Ascending aorta (tissue), 2 donors: ENCODE data around the gene ELK4. TPM values are rescaled to one million over a fixed set of nuclear protein-coding genes. Genes with fewer than 3 reads are reported as not detected.

ENCODE experiments used
- DNase-seq, 2 donors: peaks; one replicate each; pipeline ENCODE4 v3.0.0-alpha.2; 2019; ENCODE audit warnings: low spot score in 2 of 2
- H3K27ac ChIP-seq, 2 donors: fragments of 200-600 bp; sonication (generic); one replicate each; pipeline ENCODE4 v1.5.1; 2016 to 2017; ENCODE audit warnings: mild to moderate bottlenecking in 1 of 2
- H3K27me3 ChIP-seq: fragments of 200-600 bp; sonication (generic); one replicate; pipeline ENCODE4 v1.5.1; 2017
- H3K36me3 ChIP-seq, 2 donors: fragments of 200-600 bp; sonication (generic); one replicate each; pipeline ENCODE4 v1.5.1; 2016
- H3K4me1 ChIP-seq, 2 donors: fragments of 200-600 bp; sonication (generic); one replicate each; pipeline ENCODE4 v1.5.1; 2016 to 2017; ENCODE audit warnings: mild to moderate bottlenecking in 1 of 2
- H3K4me3 ChIP-seq, 2 donors: fragments of 200-600 bp; sonication (generic); one replicate each; pipeline ENCODE4 v1.5.1; 2016 to 2017; ENCODE audit warnings: mild to moderate bottlenecking in 1 of 2
- H3K9me3 ChIP-seq, 2 donors: fragments of 200-600 bp; sonication (generic); one replicate each; pipeline ENCODE4 v1.5.1; 2016
- intact Hi-C: fragments of 100-400 bp; cut with DNase I; formaldehyde crosslinking; loops from one replicate; pipeline ENCODE4 v1.15.1; 2023
- total RNA-seq: library from RNA; depleted of rRNA; stranded (reverse); fragments of >200 nt; gene quantifications from one replicate; pipeline ENCODE4 v1.1.0, GENCODE V29; 2016
- TF ChIP-seq, protein P1 (sequence below), 3 experiments: fragments of 200-600 bp in 2 of 3; fragments of 450-650 bp in 1 of 3; sonication (generic) in 2 of 3; IDR thresholded peaks; one replicate each; pipeline ENCODE4 v1.5.1; 2016 to 2019; ENCODE audit warnings: antibody characterized with exemption in 3 of 3, mild to moderate bottlenecking in 1 of 3, moderate library complexity in 1 of 3

The ELK4 gene
- total RNA-seq, 1 donor from 2014 or later, result 23.7 TPM

DNA sequence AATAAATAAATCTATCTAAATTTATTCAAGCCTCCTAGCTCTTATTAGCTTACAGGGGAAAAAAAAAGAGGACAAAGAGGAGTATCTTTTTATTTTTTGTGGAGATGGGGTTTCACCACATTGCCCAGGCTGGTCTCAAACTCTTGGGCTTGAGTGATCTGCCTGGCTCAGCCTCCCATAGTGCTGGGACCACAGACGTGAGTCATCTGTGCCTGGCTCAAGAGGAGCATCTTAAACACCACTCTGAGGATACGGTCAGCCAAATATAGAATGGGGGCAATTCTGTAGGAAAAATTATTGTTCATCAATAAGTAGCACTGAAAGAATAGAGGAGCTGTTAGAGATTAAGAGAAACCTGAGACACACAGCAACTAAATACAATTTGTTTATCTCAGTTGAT is 24.4 kb upstream of the ELK4 start:
- Histone ChIP-seq H3K36me3 (no peaks in the 10 kb centered on the region), H3K4me1 (peaks cover 2 to 4% of the 10 kb centered on the region in 2 donors), H3K27ac (no peak overlapping the region), H3K9me3 (no peaks in the 10 kb centered on the region), H3K27me3 (no peaks in the 10 kb centered on the region), H3K4me3 (no peak overlapping the region)
- no peak for DNase-seq
- TF ChIP-seq, protein P1, sequence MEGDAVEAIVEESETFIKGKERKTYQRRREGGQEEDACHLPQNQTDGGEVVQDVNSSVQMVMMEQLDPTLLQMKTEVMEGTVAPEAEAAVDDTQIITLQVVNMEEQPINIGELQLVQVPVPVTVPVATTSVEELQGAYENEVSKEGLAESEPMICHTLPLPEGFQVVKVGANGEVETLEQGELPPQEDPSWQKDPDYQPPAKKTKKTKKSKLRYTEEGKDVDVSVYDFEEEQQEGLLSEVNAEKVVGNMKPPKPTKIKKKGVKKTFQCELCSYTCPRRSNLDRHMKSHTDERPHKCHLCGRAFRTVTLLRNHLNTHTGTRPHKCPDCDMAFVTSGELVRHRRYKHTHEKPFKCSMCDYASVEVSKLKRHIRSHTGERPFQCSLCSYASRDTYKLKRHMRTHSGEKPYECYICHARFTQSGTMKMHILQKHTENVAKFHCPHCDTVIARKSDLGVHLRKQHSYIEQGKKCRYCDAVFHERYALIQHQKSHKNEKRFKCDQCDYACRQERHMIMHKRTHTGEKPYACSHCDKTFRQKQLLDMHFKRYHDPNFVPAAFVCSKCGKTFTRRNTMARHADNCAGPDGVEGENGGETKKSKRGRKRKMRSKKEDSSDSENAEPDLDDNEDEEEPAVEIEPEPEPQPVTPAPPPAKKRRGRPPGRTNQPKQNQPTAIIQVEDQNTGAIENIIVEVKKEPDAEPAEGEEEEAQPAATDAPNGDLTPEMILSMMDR (IDR thresholded peaks at IDR 0.05), result no peak
- intact Hi-C loops, result loop anchor here (5.0 kb wide), 1 partner anchor 321 kb away; no protein-coding TSS in a partner anchor

DNA sequence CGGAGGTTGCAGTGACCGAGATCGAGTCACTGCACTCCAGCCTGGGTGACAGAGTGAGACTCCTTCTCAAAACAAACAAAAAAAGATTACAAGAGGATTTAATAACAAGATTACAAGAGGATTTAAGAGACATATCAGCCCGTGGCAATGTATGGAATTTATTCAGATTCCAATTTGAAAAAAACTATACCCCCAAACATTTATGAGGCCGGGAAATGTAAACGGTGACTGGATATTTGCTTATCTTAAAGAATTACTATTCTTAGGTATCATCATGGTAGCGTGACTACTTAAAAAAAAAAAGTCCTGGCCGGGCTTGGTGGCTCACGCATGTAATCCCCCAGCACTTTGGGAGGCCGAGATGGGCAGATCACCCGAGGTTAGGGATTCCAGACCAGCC is 21.2 kb upstream of the ELK4 start:
- no peaks in the 10 kb centered on the region for H3K9me3 ChIP-seq
- TF ChIP-seq, protein P1 (IDR thresholded peaks at IDR 0.05), result no peak
- intact Hi-C loops, result no loop called here

DNA sequence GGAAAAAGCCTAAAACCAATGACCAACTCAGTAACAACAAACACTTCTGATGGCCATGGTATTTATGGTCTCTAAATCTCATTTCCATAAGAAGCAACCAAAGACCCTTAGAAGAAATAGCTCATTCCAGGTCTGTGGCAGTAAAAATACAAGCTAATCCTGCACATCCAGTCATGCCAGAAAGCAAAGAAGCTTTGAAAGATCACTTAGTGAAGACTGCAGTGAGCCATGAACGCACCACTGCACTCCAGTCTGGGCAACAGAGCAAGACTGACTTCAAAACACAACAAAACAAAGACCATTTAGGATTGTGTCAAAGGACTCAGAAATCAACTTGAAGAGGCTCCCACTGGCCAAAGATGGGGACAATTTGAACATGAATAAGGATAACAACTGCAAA is 18.4 kb upstream of the ELK4 start:
- H3K36me3 ChIP-seq, result no peaks in the 10 kb centered on the region
- TF ChIP-seq, protein P1 (IDR thresholded peaks at IDR 0.05), result no peak
- intact Hi-C loops, result no loop called here
- H3K4me1 ChIP-seq, result no peaks in the 10 kb centered on the region
- no peaks in the 10 kb centered on the region for H3K9me3 ChIP-seq
- no peak overlapping the region for H3K27ac ChIP-seq
- DNase-seq, result no peak
- H3K27me3 ChIP-seq, result no peaks in the 10 kb centered on the region
- H3K4me3 ChIP-seq, result no peak overlapping the region

More for the DNA sequence above, 21.2 kb upstream of the ELK4 start:
- no peak for DNase-seq
- Histone ChIP-seq H3K27me3 (no peaks in the 10 kb centered on the region), H3K27ac (no peak overlapping the region), H3K4me3 (no peak overlapping the region), H3K36me3 (no peaks in the 10 kb centered on the region), H3K4me1 (no peaks in the 10 kb centered on the region)

DNA sequence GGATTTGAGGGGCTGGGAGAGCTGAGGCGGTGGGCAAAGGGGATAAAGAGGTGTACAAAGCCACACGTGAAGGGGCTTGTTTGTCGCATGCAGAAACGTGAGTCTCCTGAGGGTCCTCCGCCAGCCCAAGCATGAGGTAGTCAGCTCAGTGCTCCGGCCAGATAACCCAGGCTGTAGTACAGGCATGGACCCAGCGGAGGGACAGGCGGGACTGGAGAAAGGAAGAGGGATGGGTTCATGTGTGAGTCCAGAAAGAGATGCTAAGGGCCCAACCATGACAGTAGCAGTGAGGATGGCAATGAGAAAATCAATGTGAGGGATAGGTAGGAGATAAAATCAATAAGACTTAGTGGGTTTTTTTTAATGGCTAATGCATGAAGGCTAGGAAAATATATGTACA is 13.7 kb upstream of the ELK4 start:
- TF ChIP-seq, protein P1 (IDR thresholded peaks at IDR 0.05), result no peak
- no peaks in the 10 kb centered on the region for H3K27me3 ChIP-seq

DNA sequence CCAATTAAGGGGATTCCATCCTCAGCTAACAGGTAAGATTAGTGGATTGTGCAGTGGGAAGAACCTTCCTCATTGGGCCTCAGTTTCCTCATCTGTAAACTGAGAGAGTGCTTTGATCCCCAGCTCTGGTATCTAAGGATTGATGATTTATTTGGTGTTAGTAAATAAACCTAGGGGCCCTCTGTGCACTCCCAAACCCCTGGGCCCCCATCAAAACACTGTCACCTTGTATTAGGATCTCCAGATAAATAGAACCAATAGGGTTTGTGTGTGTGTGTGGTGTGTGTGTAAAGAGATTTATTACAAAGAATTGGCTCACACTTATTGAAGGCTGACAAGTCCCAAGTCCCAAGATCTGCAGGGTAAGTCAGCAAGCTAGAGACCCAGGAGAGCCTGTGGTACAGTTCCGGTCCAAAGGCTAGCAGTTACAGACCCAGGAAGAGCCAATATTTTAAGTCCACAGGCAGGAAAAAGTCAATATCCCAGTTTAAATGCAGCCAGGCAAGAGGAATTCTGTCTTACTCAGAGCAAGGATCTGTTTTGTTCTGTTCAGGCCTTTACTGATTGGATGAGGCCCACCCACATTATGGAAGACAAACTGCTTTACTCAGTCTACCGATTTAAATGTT is 11.0 kb upstream of the ELK4 start:
- Histone ChIP-seq H3K9me3 (no peaks in the 10 kb centered on the region), H3K27me3 (no peaks in the 10 kb centered on the region), H3K4me3 (no peak overlapping the region), H3K4me1 (peaks cover 0 to 3% of the 10 kb centered on the region in 2 donors), H3K36me3 (no peaks in the 10 kb centered on the region), H3K27ac (no peak overlapping the region)
- intact Hi-C loops, result no loop called here
- no peak for DNase-seq
- TF ChIP-seq, protein P1 (IDR thresholded peaks at IDR 0.05), result no peak

More for the DNA sequence above, 13.7 kb upstream of the ELK4 start:
- Histone ChIP-seq H3K27ac (no peak overlapping the region), H3K4me1 (no peaks in the 10 kb centered on the region), H3K4me3 (no peak overlapping the region), H3K9me3 (no peaks in the 10 kb centered on the region), H3K36me3 (no peaks in the 10 kb centered on the region)
- DNase-seq, result no peak
- intact Hi-C loops, result no loop called here
